ENCODE results near the gene LRRFIP1. TPM values are rescaled to one million over a fixed set of nuclear protein-coding genes. Genes with fewer than 3 reads are reported as not detected.

Gene LRRFIP1
- total and polyA plus RNA-seq, 2 of the 13 experiments (the other 11 are each of a cell fraction or from before 2014, with no cell fraction given), result 15.9 to 40.5 TPM

DNA sequence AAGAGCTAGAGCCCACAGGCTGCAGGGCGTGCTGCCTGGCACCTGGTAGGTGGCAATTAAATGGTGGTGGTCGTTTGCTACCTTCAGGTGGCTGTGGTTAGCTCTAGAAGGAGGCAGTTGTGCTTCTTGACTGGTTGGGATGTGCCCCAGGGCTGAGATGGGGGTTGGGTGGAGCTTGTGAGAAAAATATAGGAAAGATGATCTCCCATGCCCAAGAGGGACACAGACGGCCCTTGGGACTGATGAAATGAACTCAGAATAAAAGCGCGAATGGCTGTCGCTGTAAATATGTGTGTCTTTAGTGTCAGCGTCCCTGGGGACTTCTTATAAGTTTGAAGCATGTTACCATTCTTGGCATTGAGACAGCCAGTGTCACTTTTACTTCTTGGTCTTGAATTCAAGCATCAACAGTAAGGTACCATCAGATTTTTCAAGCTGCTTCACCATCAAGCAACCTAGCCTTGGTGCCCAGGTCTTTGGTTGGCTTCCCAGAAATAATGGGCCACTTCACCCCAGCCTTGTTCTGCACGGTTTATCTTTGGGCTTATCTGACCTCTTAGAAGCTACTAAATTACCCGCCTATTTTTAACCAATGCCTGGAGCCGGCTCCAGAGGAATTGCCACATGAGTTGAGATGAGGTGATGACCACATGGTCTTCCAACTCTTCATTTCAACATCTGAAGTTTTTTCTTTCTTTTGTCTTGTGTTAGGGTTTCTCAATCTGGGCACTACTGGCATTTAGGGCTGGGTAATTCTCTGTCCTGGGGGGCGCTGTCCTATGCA, 11.9 kb downstream of the LRRFIP1 start (continued):
- TF ChIP-seq NPAS2 (CRISPR knock-in tag; IDR thresholded peaks at IDR 0.05; ENCODE audit: borderline replicate concordance) (no peak), RXRA (CRISPR knock-in tag; IDR thresholded peaks at IDR 0.05) (no peak), FOSL2 (CRISPR knock-in tag; IDR thresholded peaks at IDR 0.05) (no peak), MXD4 (CRISPR knock-in tag; IDR thresholded peaks at IDR 0.05) (no peak), ZNF660 (CRISPR knock-in tag; IDR thresholded peaks at IDR 0.05; ENCODE audit: borderline replicate concordance, low read depth) (no peak), KMT2A (CRISPR knock-in tag; IDR thresholded peaks at IDR 0.05) (no peak), ZNF616 (CRISPR knock-in tag; IDR thresholded peaks at IDR 0.05; ENCODE audit: low read depth) (no peak)
- TF ChIP-seq, protein P1, sequence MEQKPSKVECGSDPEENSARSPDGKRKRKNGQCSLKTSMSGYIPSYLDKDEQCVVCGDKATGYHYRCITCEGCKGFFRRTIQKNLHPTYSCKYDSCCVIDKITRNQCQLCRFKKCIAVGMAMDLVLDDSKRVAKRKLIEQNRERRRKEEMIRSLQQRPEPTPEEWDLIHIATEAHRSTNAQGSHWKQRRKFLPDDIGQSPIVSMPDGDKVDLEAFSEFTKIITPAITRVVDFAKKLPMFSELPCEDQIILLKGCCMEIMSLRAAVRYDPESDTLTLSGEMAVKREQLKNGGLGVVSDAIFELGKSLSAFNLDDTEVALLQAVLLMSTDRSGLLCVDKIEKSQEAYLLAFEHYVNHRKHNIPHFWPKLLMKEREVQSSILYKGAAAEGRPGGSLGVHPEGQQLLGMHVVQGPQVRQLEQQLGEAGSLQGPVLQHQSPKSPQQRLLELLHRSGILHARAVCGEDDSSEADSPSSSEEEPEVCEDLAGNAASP (CRISPR knock-in tag; IDR thresholded peaks at IDR 0.05; ENCODE audit: borderline replicate concordance), result no peak

DNA sequence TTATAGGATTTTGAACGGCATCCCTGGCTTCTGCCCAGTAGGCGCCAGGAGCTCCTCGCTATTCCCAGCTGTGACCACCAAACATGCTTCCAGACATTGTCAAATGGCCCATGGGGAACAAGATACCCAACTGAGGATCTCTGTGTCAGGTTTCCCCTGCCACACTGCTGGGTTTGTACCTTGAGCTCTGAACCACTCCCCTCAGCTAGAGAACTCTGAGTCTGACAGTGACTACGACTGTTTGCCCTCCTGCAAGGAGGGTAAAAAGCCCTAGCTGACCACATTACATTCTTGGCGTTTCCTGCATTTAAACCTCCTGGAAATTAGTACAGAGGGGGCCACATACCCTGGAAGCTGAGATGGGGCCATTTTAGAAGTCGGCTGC, 12.4 kb downstream of the LRRFIP1 start:
- Histone ChIP-seq H3K4me3 (replicated peaks in 1 of 3; ENCODE audit: insufficient read depth in 1 of 3, low read depth in 2 of 3, low read length in 3 of 3) (no peak overlapping the region), H3K27me3 (ENCODE audit: control insufficient read depth in 1 of 2, insufficient read depth in 2 of 2, low read length in 2 of 2) (no peaks in the 10 kb centered on the region), H3K4me1 (ENCODE audit: insufficient read depth, low read length) (peaks cover 19% of the 10 kb centered on the region), H3K79me2 (ENCODE audit: insufficient read depth, low read length) (no peaks in the 10 kb centered on the region), H3K9ac (ENCODE audit: insufficient read depth, low read depth, low read length) (no peak overlapping the region), H3K9me3 (ENCODE audit: low read length) (no peaks in the 10 kb centered on the region), H3K36me3 (replicated peaks in 1 of 2; ENCODE audit: control insufficient read depth in 1 of 2, insufficient read depth in 2 of 2, low read length in 2 of 2) (no peaks in the 10 kb centered on the region), H3K27ac (ENCODE audit: extremely low read length, insufficient read depth, low read length) (no peak overlapping the region), H4K20me1 (ENCODE audit: insufficient read depth, low read length) (no peaks in the 10 kb centered on the region), H3K4me2 (ENCODE audit: low read depth, low read length) (peak overlapping the region; percentile 51), H2AFZ (ENCODE audit: low read length) (no peak overlapping the region)
- ATAC-seq (peak; percentile 95), DNase-seq (ENCODE audit: low spot score) (peak; percentile 61), FAIRE-seq (peak; percentile 42)
- no TSS peak for BruUV-seq (replicated peaks)
- POLR2A ChIA-PET, result interaction anchor here (1.1 to 1.3 kb wide), 2 partner anchors 12 to 30 kb away, joined by 3 to 4 read pairs; no protein-coding TSS in a partner anchor
- intact Hi-C loops (cut with micrococcal nuclease; ENCODE audit: unreplicated experiment) (no loop called here), in situ Hi-C loops (cut with HindIII; ENCODE audit: extremely low pct_ligation_motif_present, low pct_unique_long_range_greater_than_20kb) (no loop called here)
- CTCF ChIA-PET (ENCODE audit: low intra/inter-chr PET ratio, low total read pairs), result no interaction called here
- WGBS (ENCODE audit: low lambda C conversion rate), result 40% methylated on average over 6 of the region's 6 CpGs
- TF ChIP-seq NFATC3 (CRISPR knock-in tag; IDR thresholded peaks at IDR 0.05) (no peak), ZNF569 (CRISPR knock-in tag; IDR thresholded peaks at IDR 0.05; ENCODE audit: borderline replicate concordance) (no peak), ZNF724P (CRISPR knock-in tag; IDR thresholded peaks at IDR 0.05; ENCODE audit: borderline replicate concordance) (no peak)
- TF ChIP-seq, protein P2, sequence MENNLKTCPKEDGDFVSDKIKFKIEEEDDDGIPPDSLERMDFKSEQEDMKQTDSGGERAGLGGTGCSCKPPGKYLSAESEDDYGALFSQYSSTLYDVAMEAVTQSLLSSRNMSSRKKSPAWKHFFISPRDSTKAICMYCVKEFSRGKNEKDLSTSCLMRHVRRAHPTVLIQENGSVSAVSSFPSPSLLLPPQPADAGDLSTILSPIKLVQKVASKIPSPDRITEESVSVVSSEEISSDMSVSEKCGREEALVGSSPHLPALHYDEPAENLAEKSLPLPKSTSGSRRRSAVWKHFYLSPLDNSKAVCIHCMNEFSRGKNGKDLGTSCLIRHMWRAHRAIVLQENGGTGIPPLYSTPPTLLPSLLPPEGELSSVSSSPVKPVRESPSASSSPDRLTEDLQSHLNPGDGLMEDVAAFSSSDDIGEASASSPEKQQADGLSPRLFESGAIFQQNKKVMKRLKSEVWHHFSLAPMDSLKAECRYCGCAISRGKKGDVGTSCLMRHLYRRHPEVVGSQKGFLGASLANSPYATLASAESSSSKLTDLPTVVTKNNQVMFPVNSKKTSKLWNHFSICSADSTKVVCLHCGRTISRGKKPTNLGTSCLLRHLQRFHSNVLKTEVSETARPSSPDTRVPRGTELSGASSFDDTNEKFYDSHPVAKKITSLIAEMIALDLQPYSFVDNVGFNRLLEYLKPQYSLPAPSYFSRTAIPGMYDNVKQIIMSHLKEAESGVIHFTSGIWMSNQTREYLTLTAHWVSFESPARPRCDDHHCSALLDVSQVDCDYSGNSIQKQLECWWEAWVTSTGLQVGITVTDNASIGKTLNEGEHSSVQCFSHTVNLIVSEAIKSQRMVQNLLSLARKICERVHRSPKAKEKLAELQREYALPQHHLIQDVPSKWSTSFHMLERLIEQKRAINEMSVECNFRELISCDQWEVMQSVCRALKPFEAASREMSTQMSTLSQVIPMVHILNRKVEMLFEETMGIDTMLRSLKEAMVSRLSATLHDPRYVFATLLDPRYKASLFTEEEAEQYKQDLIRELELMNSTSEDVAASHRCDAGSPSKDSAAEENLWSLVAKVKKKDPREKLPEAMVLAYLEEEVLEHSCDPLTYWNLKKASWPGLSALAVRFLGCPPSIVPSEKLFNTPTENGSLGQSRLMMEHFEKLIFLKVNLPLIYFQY (CRISPR knock-in tag; IDR thresholded peaks at IDR 0.05; ENCODE audit: borderline replicate concordance), result no peak

All from HepG2 (cell line).